ENCODE measurements around the gene SUV39H2. TPM values are rescaled to one million over a fixed set of nuclear protein-coding genes. Genes with fewer than 3 reads are reported as not detected.
"Not testable (repeated sequence)": the region's sequence is repeated elsewhere in the genome, so short reads cannot be mapped to it uniquely, and the experiment has no call there.

The SUV39H2 gene
- total RNA-seq, 2 experiments from 2014 or later = 19.4 to 22.3 TPM

GRCh38 chr10:14855453-14855852, 23.2 kb upstream of the SUV39H2 start:
- no peaks in the 10 kb centered on the region for H3K9me3 Mint-ChIP-seq
- no peak overlapping the region for H3K4me3 Mint-ChIP-seq
- H3K27me3 Mint-ChIP-seq = no peaks in the 10 kb centered on the region
- POLR2A ChIA-PET = no interaction called here
- no peak for ATAC-seq (ENCODE audit: low read depth)
- H3K27ac Mint-ChIP-seq = no peak overlapping the region
- no peak for DNase-seq
- H3K4me1 Mint-ChIP-seq = peaks cover 1% of the 10 kb centered on the region
- peaks cover 11% of the 10 kb centered on the region for H3K36me3 Mint-ChIP-seq

GRCh38 chr10:14858338-14858960, 20.2 kb upstream of the SUV39H2 start:
- ATAC-seq (ENCODE audit: low read depth) (no peak), DNase-seq (no peak)
- H3K9me3 Mint-ChIP-seq = no peaks in the 10 kb centered on the region
- H3K4me1 Mint-ChIP-seq = peaks cover 2% of the 10 kb centered on the region
- peaks cover 15% of the 10 kb centered on the region for H3K36me3 Mint-ChIP-seq
- H3K4me3 Mint-ChIP-seq = no peak overlapping the region
- no peak overlapping the region for H3K27ac Mint-ChIP-seq
- no peaks in the 10 kb centered on the region for H3K27me3 Mint-ChIP-seq
- POLR2A ChIA-PET = interaction anchor here (0.5 kb wide), 1 partner anchor 1007 kb away, joined by 3 read pairs; no protein-coding TSS in a partner anchor

DNA sequence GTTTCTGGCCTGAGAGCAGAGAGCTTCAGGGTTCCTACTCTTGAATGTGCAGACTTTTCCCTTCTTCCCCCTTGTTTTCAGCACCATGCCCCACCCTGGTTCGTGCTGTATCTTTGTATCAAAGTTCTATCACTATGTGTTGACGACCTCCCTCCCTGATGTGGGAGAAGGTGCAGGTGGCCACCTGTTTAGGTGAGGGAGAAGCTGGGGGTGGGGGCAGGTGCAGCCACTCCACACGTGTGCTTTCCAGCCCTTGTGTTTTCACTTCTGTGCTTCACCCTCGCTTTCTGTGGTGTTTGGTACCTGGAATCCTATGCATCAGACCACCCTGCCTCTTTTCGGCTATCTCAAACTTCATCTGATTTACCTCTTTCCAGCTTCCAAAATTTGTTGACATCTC, 19.6 kb upstream of the SUV39H2 start:
- Mint-ChIP-seq H3K9me3 (no peaks in the 10 kb centered on the region), H3K4me1 (peaks cover 3% of the 10 kb centered on the region), H3K36me3 (peaks cover 17% of the 10 kb centered on the region), H3K27ac (no peak overlapping the region), H3K27me3 (no peaks in the 10 kb centered on the region), H3K4me3 (no peak overlapping the region)
- POLR2A ChIA-PET = interaction anchor here (0.5 kb wide), 1 partner anchor 1007 kb away, joined by 3 read pairs; no protein-coding TSS in a partner anchor
- no peak for DNase-seq
- ATAC-seq (ENCODE audit: low read depth) = no peak

DNA sequence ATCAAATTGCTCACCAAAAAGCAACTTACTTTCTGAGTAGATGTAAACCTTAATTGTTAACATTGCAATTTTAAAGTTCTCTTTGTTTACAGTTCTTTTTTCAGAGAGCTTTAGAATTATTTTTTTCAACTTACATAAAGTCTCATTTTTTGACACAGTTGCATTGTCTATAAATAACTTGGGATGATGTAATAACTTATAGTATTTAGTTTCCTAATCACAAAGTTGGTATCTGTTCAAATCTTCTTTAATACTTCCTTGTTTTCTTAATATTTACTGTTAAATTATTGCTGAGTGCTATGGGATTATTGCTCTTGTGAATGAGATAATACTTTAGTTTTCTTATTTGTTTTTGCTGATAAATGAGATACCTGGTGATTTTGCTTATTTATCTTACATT, 18.9 kb upstream of the SUV39H2 start:
- no peak for DNase-seq
- H3K9me3 Mint-ChIP-seq = no peaks in the 10 kb centered on the region
- H3K4me3 Mint-ChIP-seq = no peak overlapping the region
- peaks cover 23% of the 10 kb centered on the region for H3K36me3 Mint-ChIP-seq
- no peaks in the 10 kb centered on the region for H3K27me3 Mint-ChIP-seq
- peaks cover 3% of the 10 kb centered on the region for H3K4me1 Mint-ChIP-seq
- no peak overlapping the region for H3K27ac Mint-ChIP-seq
- POLR2A ChIA-PET = no interaction called here
- no peak for ATAC-seq (ENCODE audit: low read depth)

DNA sequence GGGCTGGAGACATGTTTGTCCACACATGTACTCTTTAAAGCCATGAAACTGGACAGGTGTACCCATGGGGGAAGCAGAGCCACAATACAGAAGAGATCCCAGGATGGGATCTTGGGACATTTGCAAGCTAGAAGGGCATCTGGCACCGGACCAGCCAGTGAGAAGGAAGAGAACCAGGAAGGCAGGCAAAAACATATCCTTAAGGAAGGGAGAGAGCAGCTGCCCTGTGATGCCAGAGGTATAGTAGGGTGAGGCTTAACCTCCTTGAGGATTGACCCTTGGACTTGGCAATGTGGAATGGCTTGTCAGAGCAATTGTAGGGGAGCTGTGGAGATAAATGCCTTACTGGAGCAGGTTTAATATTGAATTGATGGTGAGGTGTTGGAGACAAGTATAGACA, 17.9 kb upstream of the SUV39H2 start:
- no peaks in the 10 kb centered on the region for H3K27me3 Mint-ChIP-seq

GRCh38 chr10:14864466-14864865, 14.2 kb upstream of the SUV39H2 start:
- H3K4me1 Mint-ChIP-seq; ATAC-seq (ENCODE audit: low read depth); POLR2A ChIA-PET; H3K4me3 Mint-ChIP-seq; H3K27me3 Mint-ChIP-seq; H3K27ac Mint-ChIP-seq; H3K9me3 Mint-ChIP-seq; DNase-seq: not testable (repeated sequence)
- H3K36me3 Mint-ChIP-seq = peaks cover 34% of the 10 kb centered on the region

More for the DNA sequence above, 17.9 kb upstream of the SUV39H2 start:
- no peak overlapping the region for H3K4me3 Mint-ChIP-seq
- DNase-seq = no peak
- ATAC-seq (ENCODE audit: low read depth) = no peak
- H3K9me3 Mint-ChIP-seq = no peaks in the 10 kb centered on the region
- H3K27ac Mint-ChIP-seq = peak overlapping the region; percentile 30
- POLR2A ChIA-PET = no interaction called here
- H3K4me1 Mint-ChIP-seq = peaks cover 3% of the 10 kb centered on the region
- peaks cover 28% of the 10 kb centered on the region for H3K36me3 Mint-ChIP-seq

GRCh38 chr10:14864871-14865270, 13.8 kb upstream of the SUV39H2 start:
- H3K27me3 Mint-ChIP-seq; H3K27ac Mint-ChIP-seq; ATAC-seq (ENCODE audit: low read depth); H3K4me3 Mint-ChIP-seq; POLR2A ChIA-PET; H3K4me1 Mint-ChIP-seq; H3K9me3 Mint-ChIP-seq; DNase-seq: not testable (repeated sequence)
- H3K36me3 Mint-ChIP-seq = peaks cover 36% of the 10 kb centered on the region

GRCh38 chr10:14873090-14873760, 5.4 kb upstream of the SUV39H2 start:
- ATAC-seq (ENCODE audit: low read depth) (no peak), DNase-seq (no peak)
- POLR2A ChIA-PET = interaction anchor here (0.7 kb wide), 1 partner anchor 229 kb away, joined by 3 read pairs; no protein-coding TSS in a partner anchor
- no peak overlapping the region for H3K4me3 Mint-ChIP-seq
- H3K27me3 Mint-ChIP-seq = no peaks in the 10 kb centered on the region
- no peaks in the 10 kb centered on the region for H3K9me3 Mint-ChIP-seq
- H3K27ac Mint-ChIP-seq = no peak overlapping the region
- peaks cover 8% of the 10 kb centered on the region for H3K36me3 Mint-ChIP-seq
- peaks cover 8% of the 10 kb centered on the region for H3K4me1 Mint-ChIP-seq

DNA sequence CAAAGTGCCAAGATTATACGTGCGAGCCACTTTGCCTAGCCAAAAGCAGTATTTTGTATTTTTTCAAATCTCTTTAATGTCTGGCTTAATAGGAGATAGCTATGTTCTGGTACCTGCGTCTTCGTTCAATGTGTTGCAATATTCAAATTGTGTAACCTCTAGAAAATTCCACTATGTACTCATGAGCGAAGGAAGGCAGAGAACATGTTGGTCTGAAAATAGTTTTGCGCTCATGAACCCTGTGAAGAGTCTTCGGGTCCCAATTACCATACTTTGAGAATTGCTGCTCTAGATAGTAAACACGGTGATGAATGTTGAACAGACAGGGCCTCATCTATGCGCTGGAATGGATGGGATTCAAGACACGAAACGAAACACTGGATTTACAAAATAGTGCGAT, 2.7 kb upstream of the SUV39H2 start:
- no peak overlapping the region for H3K27ac Mint-ChIP-seq
- POLR2A ChIA-PET = no interaction called here
- no peaks in the 10 kb centered on the region for H3K9me3 Mint-ChIP-seq
- H3K27me3 Mint-ChIP-seq = no peaks in the 10 kb centered on the region
- no peak overlapping the region for H3K4me3 Mint-ChIP-seq
- no peak for ATAC-seq (ENCODE audit: low read depth)
- no peak for DNase-seq
- H3K36me3 Mint-ChIP-seq = peaks cover 1% of the 10 kb centered on the region
- H3K4me1 Mint-ChIP-seq = peaks cover 16% of the 10 kb centered on the region

DNA sequence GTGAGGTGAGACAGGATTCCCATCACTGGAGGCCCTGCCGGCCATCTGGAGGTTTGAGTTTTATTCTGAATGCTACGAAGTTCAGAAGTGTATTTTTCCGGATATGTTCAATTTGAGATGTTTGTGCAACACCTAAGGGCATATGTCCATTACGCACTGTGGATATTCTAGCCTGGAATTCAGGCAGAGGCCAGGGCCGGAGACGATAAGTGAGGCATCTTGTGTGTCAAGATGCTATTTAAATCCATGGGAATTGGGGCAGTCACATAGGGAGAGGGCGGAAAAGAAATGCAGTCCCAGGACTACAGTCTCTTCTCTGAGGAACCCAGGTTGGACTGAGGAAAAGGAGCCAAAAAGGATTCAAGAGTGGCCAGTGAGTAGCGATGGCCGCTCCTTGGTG, 1.9 kb upstream of the SUV39H2 start:
- no peak for DNase-seq

GRCh38 chr10:14879124-14879927, 660 bp downstream of the SUV39H2 start:
- POLR2A ChIA-PET = interaction anchor here (0.6 to 3.1 kb wide), 13 partner anchors 9 to 694 kb away, joined by 3 to 38 read pairs (median 5); partner anchors contain the start of genes CDNF, DCLRE1C, HSPA14 and MEIG1
- Mint-ChIP-seq H3K4me3 (peak overlapping the region; percentile 94), H3K27me3 (no peaks in the 10 kb centered on the region), H3K36me3 (peaks cover 12% of the 10 kb centered on the region), H3K27ac (peak overlapping the region; percentile 87), H3K9me3 (no peaks in the 10 kb centered on the region), H3K4me1 (peaks cover 24% of the 10 kb centered on the region)
- ATAC-seq (ENCODE audit: low read depth) (peak; percentile 8), DNase-seq (peak; percentile 66)

More for the DNA sequence above, 1.9 kb upstream of the SUV39H2 start:
- no peak for ATAC-seq (ENCODE audit: low read depth)
- Mint-ChIP-seq H3K9me3 (no peaks in the 10 kb centered on the region), H3K4me1 (peaks cover 21% of the 10 kb centered on the region), H3K27ac (no peak overlapping the region), H3K4me3 (peak overlapping the region; percentile 96), H3K27me3 (no peaks in the 10 kb centered on the region), H3K36me3 (no peaks in the 10 kb centered on the region)
- POLR2A ChIA-PET = interaction anchor here (2.5 kb wide), 1 partner anchor 39 kb away, joined by 38 read pairs; the partner anchor contains the start of genes CDNF, HSPA14 and MSANTD7

GRCh38 chr10:14879928-14880193, 1.2 kb downstream of the SUV39H2 start:
- H3K27ac Mint-ChIP-seq = peak overlapping the region; percentile 87
- peak overlapping the region; percentile 94 for H3K4me3 Mint-ChIP-seq
- no peaks in the 10 kb centered on the region for H3K27me3 Mint-ChIP-seq
- H3K4me1 Mint-ChIP-seq = peaks cover 24% of the 10 kb centered on the region
- no peak for ATAC-seq (ENCODE audit: low read depth)
- H3K36me3 Mint-ChIP-seq = peaks cover 12% of the 10 kb centered on the region
- no peaks in the 10 kb centered on the region for H3K9me3 Mint-ChIP-seq
- POLR2A ChIA-PET = interaction anchor here (0.6 to 3.1 kb wide), 4 partner anchors 42 to 255 kb away, joined by 3 to 26 read pairs (median 11); partner anchors contain the start of genes CDNF, DCLRE1C, HSPA14 and MEIG1
- DNase-seq = no peak

DNA sequence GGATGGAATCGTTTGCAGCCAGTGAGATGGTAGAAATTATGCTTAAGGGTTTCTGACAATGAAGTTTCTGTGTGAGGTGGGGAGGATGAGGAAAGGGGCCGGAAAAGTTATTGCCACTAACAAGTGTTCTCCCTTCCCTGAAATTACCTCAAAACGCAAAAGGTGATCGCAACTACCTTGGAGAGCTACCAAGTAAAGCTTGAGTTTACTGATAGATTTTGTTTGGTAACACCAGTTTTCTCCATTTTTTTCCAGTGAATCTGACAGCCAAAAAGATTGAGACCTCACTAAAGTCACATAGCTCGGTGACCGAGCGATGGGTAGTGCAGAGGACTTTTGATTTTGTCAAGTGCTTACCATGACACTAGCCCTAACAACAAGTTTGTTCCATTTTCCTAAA, 1.6 kb downstream of the SUV39H2 start:
- peaks cover 12% of the 10 kb centered on the region for H3K36me3 Mint-ChIP-seq
- H3K9me3 Mint-ChIP-seq = no peaks in the 10 kb centered on the region
- ATAC-seq (ENCODE audit: low read depth) = no peak
- H3K27me3 Mint-ChIP-seq = no peaks in the 10 kb centered on the region
- DNase-seq = no peak
- POLR2A ChIA-PET = interaction anchor here (2.1 to 3.1 kb wide), 2 partner anchors 43 to 73 kb away, joined by 5 to 26 read pairs; partner anchors contain the start of genes CDNF, DCLRE1C, HSPA14 and MSANTD7
- H3K4me1 Mint-ChIP-seq = peaks cover 24% of the 10 kb centered on the region
- peak overlapping the region; percentile 94 for H3K4me3 Mint-ChIP-seq
- peak overlapping the region; percentile 87 for H3K27ac Mint-ChIP-seq
